AG04450 (cell line): ENCODE data around the gene CD82. TPM values are rescaled to one million over a fixed set of nuclear protein-coding genes. Genes with fewer than 3 reads are reported as not detected.

Experiments
- CTCF ChIA-PET: fragments of 300-600, 350-600 bp; formaldehyde crosslinking; extraction: SDS; loops from one replicate; lab custom pipeline; 2022; ENCODE audit warnings: antibody characterized with exemption, inconsistent platforms; lab: Charles Lee
- POLR2A ChIA-PET: fragments of 350-600 bp; formaldehyde crosslinking; extraction: SDS; loops from one replicate; lab custom pipeline; 2021; ENCODE audit warnings: antibody characterized with exemption, inconsistent platforms; lab: Yijun Ruan, JAX
- DNase-seq: peaks from one replicate; pipeline ENCODE4 v3.0.0-alpha.2; 2011; ENCODE audit warnings: low read depth, low spot score
- H3K27ac ChIP-seq: one replicate; pipeline ENCODE4 v1.5.1; 2012; ENCODE audit warnings: low read depth, low read length, control low read depth
- H3K27me3 ChIP-seq: one replicate; pipeline ENCODE4 v1.6.0; 2012; ENCODE audit warnings: low read length; ENCODE audit not compliant: control insufficient read depth, insufficient read depth
- H3K4me3 ChIP-seq: 2 replicates; pipeline ENCODE4 v1.5.1; 2011; ENCODE audit warnings: mild to moderate bottlenecking, low read depth, low read length, control low read depth
- H3K9me3 ChIP-seq: 2 replicates; pipeline ENCODE4 v1.5.1; 2012; ENCODE audit warnings: low read length; ENCODE audit not compliant: control insufficient read depth, insufficient read depth
- CTCF ChIP-seq: IDR thresholded peaks from 2 replicates; pipeline ENCODE4 v1.5.1; 2011; ENCODE audit warnings: low read depth, low read length, control low read depth, inconsistent platforms
- polyA plus RNA-seq: library from polyadenylated mRNA; depleted of rRNA; stranded (reverse); fragments of >200 nt; gene quantifications from 2 replicates; pipeline ENCODE4 v1.2.3, GENCODE V29; 2011

The CD82 gene
- polyA plus RNA-seq, 1 experiment = 49.3 TPM

- POLR2A ChIA-PET = no interaction called here
Observed at GRCh38 chr11:44519989-44520737, 45.3 kb upstream of the CD82 start.

DNA sequence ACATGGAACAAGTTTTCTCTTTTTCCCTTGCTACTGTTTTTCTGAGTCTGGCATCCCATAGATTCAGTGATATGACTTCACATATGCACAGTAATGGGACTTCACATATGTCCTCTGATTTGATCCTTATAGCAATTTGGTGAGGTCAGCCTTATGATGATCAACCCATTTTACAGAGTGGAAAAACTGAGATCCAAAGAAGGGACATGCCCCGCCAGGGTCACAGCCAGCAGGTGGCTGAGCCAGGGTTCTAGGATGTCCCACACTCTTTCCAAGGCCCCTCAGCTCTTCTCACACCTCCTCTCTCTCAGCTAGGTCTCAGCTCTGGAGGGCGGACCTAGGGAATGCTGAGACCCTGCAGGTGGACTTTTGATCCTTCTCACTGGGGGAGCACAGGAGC lies 44.3 kb upstream of the CD82 start:
- ChIA-PET POLR2A (no interaction called here), CTCF (interaction anchor here (0.9 kb wide), 1 partner anchor 411 kb away, joined by 3 read pairs; no protein-coding TSS in a partner anchor)
- peaks cover 33% of the 10 kb centered on the region for H3K27me3 ChIP-seq

More at GRCh38 chr11:44519989-44520737, 45.3 kb upstream of the CD82 start:
- Histone ChIP-seq H3K9me3 (no peaks in the 10 kb centered on the region; the same call in 1 of the 2 replicates), H3K27ac (no peak overlapping the region), H3K4me3 (no peak overlapping the region), H3K27me3 (peaks cover 32% of the 10 kb centered on the region)
- CTCF ChIA-PET = no interaction called here
- DNase-seq = no peak
- no peak for TF ChIP-seq CTCF

GRCh38 chr11:44522294-44522693 lies 43.2 kb upstream of the CD82 start:
- peaks cover 36% of the 10 kb centered on the region for H3K27me3 ChIP-seq
- no peaks in the 10 kb centered on the region; the same call in 1 of the 2 replicates for H3K9me3 ChIP-seq
- no peak overlapping the region for H3K4me3 ChIP-seq
- ChIA-PET CTCF (interaction anchor here (0.9 to 1.8 kb wide), 3 partner anchors 18 to 412 kb away, joined by 3 to 7 read pairs (median 3); no protein-coding TSS in a partner anchor), POLR2A (no interaction called here)
- no peak for DNase-seq
- no peak for TF ChIP-seq CTCF
- no peak overlapping the region for H3K27ac ChIP-seq

More for the DNA sequence above, 44.3 kb upstream of the CD82 start:
- no peak for TF ChIP-seq CTCF
- H3K27ac ChIP-seq = no peak overlapping the region
- H3K9me3 ChIP-seq = no peaks in the 10 kb centered on the region; the same call in 1 of the 2 replicates
- no peak overlapping the region for H3K4me3 ChIP-seq
- no peak for DNase-seq

DNA sequence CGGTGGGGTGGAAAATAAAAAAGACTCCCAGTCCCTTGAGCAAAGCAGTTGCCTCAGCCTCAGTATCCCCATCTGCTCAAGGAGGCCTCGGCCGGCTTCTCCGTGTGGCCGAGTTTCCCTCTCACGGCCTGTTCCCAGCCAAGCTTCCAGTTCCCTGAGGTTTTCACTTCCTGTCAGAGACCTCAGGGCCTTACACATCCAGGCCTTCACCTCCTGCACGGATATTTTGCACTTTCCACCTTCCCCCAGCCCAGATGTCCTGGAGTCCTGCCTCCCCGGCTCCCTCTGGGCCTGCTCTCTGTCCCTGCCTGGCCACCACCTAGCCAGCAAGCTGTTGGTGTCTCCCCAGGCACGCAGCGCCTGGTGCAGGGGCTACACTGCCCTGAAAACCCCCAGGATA lies 41.1 kb upstream of the CD82 start:
- Histone ChIP-seq H3K27ac (no peak overlapping the region), H3K27me3 (peaks cover 27% of the 10 kb centered on the region), H3K4me3 (no peak overlapping the region), H3K9me3 (no peaks in the 10 kb centered on the region; the same call in 1 of the 2 replicates)
- no peak for TF ChIP-seq CTCF
- ChIA-PET CTCF (interaction anchor here (0.5 to 2.4 kb wide), 6 partner anchors 13 to 429 kb away, joined by 3 to 12 read pairs (median 6); partner anchors contain the start of gene EXT2), POLR2A (interaction anchor here (0.6 to 0.7 kb wide), 2 partner anchors 267 to 303 kb away, joined by 3 to 4 read pairs; no protein-coding TSS in a partner anchor)
- no peak for DNase-seq

- CTCF ChIA-PET = interaction anchor here (0.9 to 2.4 kb wide), 3 partner anchors 11 to 429 kb away, joined by 3 to 12 read pairs (median 5); partner anchors contain the start of gene EXT2
- no peaks in the 10 kb centered on the region; the same call in 1 of the 2 replicates for H3K9me3 ChIP-seq
- H3K4me3 ChIP-seq = no peak overlapping the region
- POLR2A ChIA-PET = interaction anchor here (0.7 kb wide), 1 partner anchor 303 kb away, joined by 3 read pairs; no protein-coding TSS in a partner anchor
- H3K27me3 ChIP-seq = peaks cover 23% of the 10 kb centered on the region
- TF ChIP-seq CTCF = no peak
- no peak for DNase-seq
- H3K27ac ChIP-seq = no peak overlapping the region
Observed at GRCh38 chr11:44524751-44525201, 40.7 kb upstream of the CD82 start.
